NCI-H82 (cell line): ENCODE results near the gene CCDC150.
"Not testable (repeated sequence)": the region's sequence is repeated elsewhere in the genome, so short reads cannot be mapped to it uniquely, and the experiment has no call there.

Experiments used
- DNase-seq: peaks from one replicate; lab custom pipeline; 2025; lab: John Stamatoyannopoulos, UW

The CCDC150 gene

GRCh38 chr2:196639180-196640030, at the start of gene CCDC150:
TSS of gene CCDC150 (plus strand) at chr2:196639715. CDS start at chr2:196639767, 52 bp downstream.
- peak; percentile 99 for DNase-seq

- DNase-seq = no peak
These were observed 49.2 kb upstream of the CCDC150 start for GRCh38 chr2:196590286-196590685.

- DNase-seq = no peak
These were observed 48.5 kb upstream of the CCDC150 start for GRCh38 chr2:196591004-196591403.

- peak; percentile 79 for DNase-seq
These were observed 47.9 kb upstream of the CCDC150 start for GRCh38 chr2:196591621-196592022.

- peak; percentile 72 for DNase-seq
These were observed 47.1 kb upstream of the CCDC150 start for GRCh38 chr2:196592331-196592910.

GRCh38 chr2:196592911-196593881, 46.3 kb upstream of the CCDC150 start, which contains the start of gene HECW2:
TSS of gene HECW2 (minus strand) at chr2:196593554.
- peak; percentile 81 for DNase-seq

- no peak for DNase-seq
These were observed 45.4 kb upstream of the CCDC150 start for GRCh38 chr2:196594158-196594557.

- no peak for DNase-seq
These were observed 42.0 kb upstream of the CCDC150 start for GRCh38 chr2:196597531-196597930.

GRCh38 chr2:196598412-196598811, 41.1 kb upstream of the CCDC150 start:
- DNase-seq = no peak

- no peak for DNase-seq
These were observed 40.7 kb upstream of the CCDC150 start for GRCh38 chr2:196598846-196599245.

- no peak for DNase-seq
These were observed 37.8 kb upstream of the CCDC150 start for GRCh38 chr2:196601430-196602306.

- no peak for DNase-seq
These were observed 35.3 kb upstream of the CCDC150 start for GRCh38 chr2:196604196-196604595.

GRCh38 chr2:196606516-196606915, 33.0 kb upstream of the CCDC150 start:
- DNase-seq = no peak

- DNase-seq = peak; percentile 84
These were observed 32.4 kb upstream of the CCDC150 start for GRCh38 chr2:196607073-196607472.

- not testable (repeated sequence) for DNase-seq
These were observed 31.6 kb upstream of the CCDC150 start for GRCh38 chr2:196607896-196608295.

GRCh38 chr2:196609806-196610205, 29.7 kb upstream of the CCDC150 start:
- no peak for DNase-seq

- DNase-seq = no peak
These were observed 28.7 kb upstream of the CCDC150 start for GRCh38 chr2:196610796-196611195.

GRCh38 chr2:196613302-196613701, 26.2 kb upstream of the CCDC150 start:
- no peak for DNase-seq

GRCh38 chr2:196617430-196617829, 22.1 kb upstream of the CCDC150 start:
- no peak for DNase-seq

GRCh38 chr2:196618661-196619060, 20.9 kb upstream of the CCDC150 start:
- no peak for DNase-seq

- no peak for DNase-seq
These were observed 9.0 kb upstream of the CCDC150 start for GRCh38 chr2:196630531-196630930.
